Large intestine (tissue), 3 donors: ENCODE measurements around the gene ZC3H12A. TPM values are rescaled to one million over a fixed set of nuclear protein-coding genes. Genes with fewer than 3 reads are reported as not detected.
"Not testable (repeated sequence)": the region's sequence is repeated elsewhere in the genome, so short reads cannot be mapped to it uniquely, and the experiment has no call there.

Experiments
- DNase-seq, 2 donors: peaks; one replicate each; pipeline versions ENCODE4 v3.0.0 to v3.0.0-alpha.2; 2013
- H3K27ac ChIP-seq: one replicate; pipeline ENCODE4 v1.5.1; 2013; ENCODE audit warnings: low read length
- H3K27me3 ChIP-seq: 2 replicates; pipeline ENCODE4 v1.6.1; 2013; ENCODE audit warnings: low read length; ENCODE audit not compliant: control insufficient read depth, insufficient read depth
- H3K36me3 ChIP-seq: 2 replicates; pipeline ENCODE4 v1.6.1; 2013; ENCODE audit warnings: low read length; ENCODE audit not compliant: control insufficient read depth, insufficient read depth
- H3K4me1 ChIP-seq: one replicate; pipeline ENCODE4 v1.6.1; 2013; ENCODE audit warnings: low read length; ENCODE audit not compliant: control insufficient read depth, insufficient read depth
- H3K4me3 ChIP-seq: one replicate; pipeline ENCODE4 v1.5.1; 2013; ENCODE audit warnings: low read length
- H3K9me3 ChIP-seq: one replicate; pipeline ENCODE4 v1.6.1; 2013; ENCODE audit warnings: mild to moderate bottlenecking, low read depth, low read length, moderate library complexity; ENCODE audit not compliant: control insufficient read depth
- WGBS: methylation state at CpG from one replicate; pipeline ENCODE4 v1.1.5; 2013; ENCODE audit warnings: low lambda C conversion rate; ENCODE audit not compliant: insufficient coverage; 5-methylcytosine and 5-hydroxymethylcytosine counted together
- polyA plus RNA-seq: library from polyadenylated mRNA; unstranded; fragments of 120-200 nt; gene quantifications from one replicate; pipeline ENCODE4 v1.2.1, GENCODE V29; 2013

ZC3H12A gene
- polyA plus RNA-seq, 1 donor, result 25.4 TPM

DNA sequence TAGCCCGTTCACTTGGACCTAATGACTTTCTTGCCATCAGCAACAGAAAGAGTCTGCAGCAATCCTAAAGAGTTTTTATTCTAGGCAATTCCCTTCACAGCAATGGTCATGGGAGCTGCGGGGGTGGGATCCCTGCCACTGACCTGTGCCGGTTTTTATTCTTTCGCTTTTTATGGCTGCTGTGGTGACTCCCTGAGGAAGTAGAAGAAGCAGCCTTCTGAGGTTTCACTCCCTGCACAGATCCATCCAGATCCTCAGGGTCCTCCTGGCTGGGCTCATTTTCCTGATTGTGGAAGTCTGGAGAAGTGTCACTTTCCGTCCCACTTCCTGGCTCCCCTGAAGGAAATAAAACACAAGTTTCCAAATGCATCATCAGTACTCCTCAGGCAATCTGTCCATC lies 27.3 kb downstream of the ZC3H12A start:
- Histone ChIP-seq H3K4me1 (no peaks in the 10 kb centered on the region), H3K27ac (no peak overlapping the region), H3K27me3 (no peaks in the 10 kb centered on the region), H3K9me3 (no peaks in the 10 kb centered on the region), H3K36me3 (peaks cover 44% of the 10 kb centered on the region), H3K4me3 (no peak overlapping the region)
- WGBS, result no CpG with 5 or more reads among the region's 5 CpGs
- DNase-seq, result no peak

GRCh38 chr1:37502104-37502503 lies 27.7 kb downstream of the ZC3H12A start:
- Histone ChIP-seq H3K27ac (no peak overlapping the region), H3K4me3 (no peak overlapping the region), H3K36me3 (peaks cover 45% of the 10 kb centered on the region), H3K27me3 (no peaks in the 10 kb centered on the region), H3K9me3 (no peaks in the 10 kb centered on the region), H3K4me1 (no peaks in the 10 kb centered on the region)
- DNase-seq, result no peak

- not testable (repeated sequence) for H3K27ac ChIP-seq, H3K9me3 ChIP-seq, H3K4me1 ChIP-seq, DNase-seq, H3K27me3 ChIP-seq, H3K4me3 ChIP-seq
- WGBS, result no CpG with 5 or more reads among the region's 2 CpGs
- H3K36me3 ChIP-seq, result peaks cover 50% of the 10 kb centered on the region
Observed at GRCh38 chr1:37502791-37503190, 28.4 kb downstream of the ZC3H12A start.

DNA sequence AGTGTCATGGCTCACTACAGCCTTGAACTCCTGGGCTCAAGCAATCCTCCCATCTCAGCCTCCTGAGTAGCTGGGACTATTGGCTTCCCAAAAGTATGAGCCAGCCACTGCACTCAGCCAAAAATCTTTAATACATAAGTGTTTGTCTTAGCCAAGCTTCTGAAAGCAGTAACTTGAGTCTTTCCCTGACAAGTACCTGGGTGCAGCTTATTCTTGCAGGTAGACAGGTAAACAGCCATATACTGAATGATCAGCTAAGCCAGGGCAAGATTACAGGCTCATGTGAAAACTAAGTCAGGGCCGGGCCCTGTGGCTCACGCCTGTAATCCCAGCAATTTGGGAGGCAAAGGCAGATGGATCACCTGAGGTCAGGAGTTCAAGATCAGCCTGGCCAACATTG lies 32.4 kb downstream of the ZC3H12A start:
- no peak overlapping the region for H3K4me3 ChIP-seq
- H3K4me1 ChIP-seq, result no peaks in the 10 kb centered on the region
- DNase-seq, result no peak
- no peaks in the 10 kb centered on the region for H3K27me3 ChIP-seq
- peaks cover 43% of the 10 kb centered on the region for H3K36me3 ChIP-seq
- H3K9me3 ChIP-seq, result no peaks in the 10 kb centered on the region
- H3K27ac ChIP-seq, result no peak overlapping the region
- no CpG with 5 or more reads among the region's 2 CpGs for WGBS

DNA sequence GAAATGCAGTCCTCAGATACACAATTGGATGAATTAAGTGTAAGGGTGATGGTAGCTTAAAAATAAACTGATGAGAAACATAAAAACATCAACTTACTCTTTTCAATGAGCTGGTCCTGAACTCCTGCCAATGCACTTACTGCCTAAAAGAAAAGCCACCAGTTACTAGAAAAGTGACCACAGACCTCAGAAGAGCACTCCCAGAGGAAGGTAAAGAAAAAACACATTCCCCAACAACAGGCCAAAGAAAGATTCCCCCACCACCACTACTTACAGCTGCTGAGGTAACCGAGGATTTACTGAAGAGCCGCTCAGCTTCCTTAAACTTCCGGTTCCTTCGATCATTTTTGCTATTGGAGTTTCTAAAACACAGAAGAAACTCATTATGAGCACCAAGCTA lies 34.8 kb downstream of the ZC3H12A start:
- Histone ChIP-seq H3K27me3 (no peaks in the 10 kb centered on the region), H3K9me3 (no peaks in the 10 kb centered on the region), H3K27ac (no peak overlapping the region), H3K4me1 (peaks cover 9% of the 10 kb centered on the region), H3K4me3 (no peak overlapping the region), H3K36me3 (peaks cover 38% of the 10 kb centered on the region)
- DNase-seq, result no peak
- 67% methylated on average over 1 of the region's 4 CpGs for WGBS

- Histone ChIP-seq H3K36me3 (peaks cover 16% of the 10 kb centered on the region), H3K4me1 (peaks cover 14% of the 10 kb centered on the region), H3K27me3 (no peaks in the 10 kb centered on the region), H3K4me3 (peak overlapping the region; percentile 53), H3K27ac (no peak overlapping the region), H3K9me3 (no peaks in the 10 kb centered on the region)
- peak in 1 of 2 donors; percentile 54 for DNase-seq
- no CpG with 5 or more reads among the region's 26 CpGs for WGBS
Observed at GRCh38 chr1:37513795-37514349, 39.5 kb downstream of the ZC3H12A start.

GRCh38 chr1:37514350-37515184 lies 40.2 kb downstream of the ZC3H12A start, which contains the start of gene MEAF6:
Gene MEAF6, minus strand, starts transcription at chr1:37514766. Its CDS starts 20 bp downstream, at chr1:37514746.
- peak; percentile 80 to 95 for DNase-seq
- Histone ChIP-seq H3K27ac (peak within 1 kb of the TSS; percentile 97), H3K4me1 (peaks cover 14% of the 10 kb centered on the region), H3K36me3 (peaks cover 9% of the 10 kb centered on the region), H3K4me3 (peak within 1 kb of the TSS; percentile 65), H3K27me3 (no peaks in the 10 kb centered on the region), H3K9me3 (no peaks in the 10 kb centered on the region)
- no CpG with 5 or more reads among the region's 100 CpGs for WGBS

DNA sequence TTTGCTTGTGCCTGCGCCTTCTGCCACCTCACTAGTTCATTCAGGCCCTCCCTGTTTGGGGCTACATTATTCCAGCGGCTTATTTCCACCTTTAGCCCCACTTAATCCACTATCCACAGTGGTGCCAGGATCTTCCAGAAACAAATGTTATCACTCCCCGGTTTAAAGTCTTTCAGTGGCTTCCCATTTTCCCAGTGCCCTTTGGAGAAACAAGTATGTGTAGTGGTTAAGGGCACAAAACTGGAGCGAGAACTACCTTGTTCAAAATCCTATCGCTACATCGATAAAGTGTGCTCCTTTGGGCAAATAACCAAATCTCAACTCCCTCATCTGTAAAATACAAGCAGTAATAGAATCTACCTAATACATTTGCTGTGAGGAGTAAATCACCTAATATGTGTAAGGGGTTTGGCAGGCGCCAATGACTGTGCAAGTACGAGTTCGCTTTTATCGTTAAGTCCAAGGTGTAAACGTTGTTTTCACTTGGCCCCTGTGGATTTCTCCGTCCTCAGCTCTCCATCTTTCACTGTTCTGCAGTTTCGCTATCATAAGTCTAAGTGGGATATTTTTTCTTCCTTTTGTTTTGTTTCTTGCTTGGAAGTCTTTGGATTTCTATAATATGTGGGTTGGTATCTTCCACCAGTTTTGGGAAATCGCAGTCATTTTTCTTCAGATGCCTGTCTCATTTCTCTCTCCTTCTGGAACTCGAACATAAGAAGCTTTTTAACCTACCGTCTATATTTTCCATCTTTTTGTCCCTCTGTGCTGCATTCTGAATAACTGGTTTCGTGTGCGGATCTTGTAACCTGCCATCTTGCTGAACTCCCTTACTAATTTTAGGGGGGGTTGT lies 41.0 kb downstream of the ZC3H12A start:
- DNase-seq, result no peak
- H3K27ac ChIP-seq, result peak overlapping the region; percentile 97
- peaks cover 14% of the 10 kb centered on the region for H3K4me1 ChIP-seq
- H3K9me3 ChIP-seq, result no peaks in the 10 kb centered on the region
- 61% methylated on average over 3 of the region's 18 CpGs for WGBS
- peak overlapping the region; percentile 65 for H3K4me3 ChIP-seq
- H3K36me3 ChIP-seq, result peaks cover 9% of the 10 kb centered on the region
- no peaks in the 10 kb centered on the region for H3K27me3 ChIP-seq

- H3K27me3 ChIP-seq, result no peaks in the 10 kb centered on the region
- no peak for DNase-seq
- peaks cover 14% of the 10 kb centered on the region for H3K4me1 ChIP-seq
- H3K36me3 ChIP-seq, result peaks cover 6% of the 10 kb centered on the region
- no peak overlapping the region for H3K27ac ChIP-seq
- no peak overlapping the region for H3K4me3 ChIP-seq
- no peaks in the 10 kb centered on the region for H3K9me3 ChIP-seq
- no CpG with 5 or more reads among the region's 1 CpG for WGBS
Observed at GRCh38 chr1:37517569-37517968, 43.2 kb downstream of the ZC3H12A start.

- H3K27ac ChIP-seq, H3K4me3 ChIP-seq, H3K36me3 ChIP-seq, H3K27me3 ChIP-seq, DNase-seq, H3K9me3 ChIP-seq: not testable (repeated sequence)
- WGBS, result no CpG with 5 or more reads among the region's 31 CpGs
- peaks cover 12% of the 10 kb centered on the region for H3K4me1 ChIP-seq
Observed at GRCh38 chr1:37518241-37518640, 43.9 kb downstream of the ZC3H12A start.
